Measurements from ENCODE around the gene TANC2.
"Not testable (repeated sequence)": the region's sequence is repeated elsewhere in the genome, so short reads cannot be mapped to it uniquely, and the experiment has no call there.

The TANC2 gene

GRCh38 chr17:62963296-62963695 is 2.7 kb upstream of the TANC2 start:
- in situ Hi-C loops (cut with MboI; ENCODE audit: low sequenced_read_pairs): loop anchor here (25.0 kb wide), 1 partner anchor 251 kb away; no protein-coding TSS in a partner anchor

GRCh38 chr17:62964506-62964905 is 1.5 kb upstream of the TANC2 start:
- in situ Hi-C loops (cut with MboI; ENCODE audit: low sequenced_read_pairs): loop anchor here (25.0 kb wide), 1 partner anchor 252 kb away; no protein-coding TSS in a partner anchor

- in situ Hi-C loops (cut with MboI; ENCODE audit: low sequenced_read_pairs): loop anchor here (25.0 kb wide), 1 partner anchor 253 kb away; no protein-coding TSS in a partner anchor
Measured at GRCh38 chr17:62965174-62965685, 805 bp upstream of the TANC2 start.

- in situ Hi-C loops (cut with MboI; ENCODE audit: low sequenced_read_pairs): loop anchor here (25.0 kb wide), 1 partner anchor 254 kb away; no protein-coding TSS in a partner anchor
Measured at GRCh38 chr17:62966426-62967204, 580 bp downstream of the TANC2 start.

- in situ Hi-C loops (cut with MboI; ENCODE audit: low sequenced_read_pairs): loop anchor here (25.0 kb wide), 1 partner anchor 255 kb away; no protein-coding TSS in a partner anchor
Measured at GRCh38 chr17:62967205-62967529, 1.1 kb downstream of the TANC2 start.

- in situ Hi-C loops (cut with MboI; ENCODE audit: low sequenced_read_pairs): loop anchor here (25.0 kb wide), 1 partner anchor 256 kb away; no protein-coding TSS in a partner anchor
Measured at GRCh38 chr17:62968445-62968923, 2.4 kb downstream of the TANC2 start.

- in situ Hi-C loops (cut with MboI; ENCODE audit: low sequenced_read_pairs): loop anchor here (25.0 kb wide), 1 partner anchor 258 kb away; no protein-coding TSS in a partner anchor
Measured at GRCh38 chr17:62970610-62971009, 4.6 kb downstream of the TANC2 start.

GRCh38 chr17:62971853-62972252 is 5.8 kb downstream of the TANC2 start:
- in situ Hi-C loops (cut with MboI; ENCODE audit: low sequenced_read_pairs): loop anchor here (25.0 kb wide), 1 partner anchor 260 kb away; no protein-coding TSS in a partner anchor

GRCh38 chr17:62974788-62975187 is 8.8 kb downstream of the TANC2 start:
- in situ Hi-C loops (cut with MboI; ENCODE audit: low sequenced_read_pairs): loop anchor here (25.0 kb wide), 1 partner anchor 262 kb away; no protein-coding TSS in a partner anchor

GRCh38 chr17:62975206-62975605 is 9.2 kb downstream of the TANC2 start:
- in situ Hi-C loops (cut with MboI; ENCODE audit: low sequenced_read_pairs): no loop called here

- in situ Hi-C loops (cut with MboI; ENCODE audit: low sequenced_read_pairs): not testable (repeated sequence)
Measured at GRCh38 chr17:62976643-62977231, 10.7 kb downstream of the TANC2 start.

- in situ Hi-C loops (cut with MboI; ENCODE audit: low sequenced_read_pairs): no loop called here
Measured at GRCh38 chr17:62980842-62981241, 14.8 kb downstream of the TANC2 start.

- in situ Hi-C loops (cut with MboI; ENCODE audit: low sequenced_read_pairs): no loop called here
Measured at GRCh38 chr17:62981933-62982332, 15.9 kb downstream of the TANC2 start.

GRCh38 chr17:62984801-62985200 is 18.8 kb downstream of the TANC2 start:
- in situ Hi-C loops (cut with MboI; ENCODE audit: low sequenced_read_pairs): no loop called here

GRCh38 chr17:62986549-62986948 is 20.5 kb downstream of the TANC2 start:
- in situ Hi-C loops (cut with MboI; ENCODE audit: low sequenced_read_pairs): no loop called here

GRCh38 chr17:62987136-62987535 is 21.1 kb downstream of the TANC2 start:
- in situ Hi-C loops (cut with MboI; ENCODE audit: low sequenced_read_pairs): no loop called here

GRCh38 chr17:62989501-62989900 is 23.5 kb downstream of the TANC2 start:
- in situ Hi-C loops (cut with MboI; ENCODE audit: low sequenced_read_pairs): no loop called here

- in situ Hi-C loops (cut with MboI; ENCODE audit: low sequenced_read_pairs): no loop called here
Measured at GRCh38 chr17:62994931-62995330, 28.9 kb downstream of the TANC2 start.

GRCh38 chr17:62995377-62995885 is 29.4 kb downstream of the TANC2 start:
- in situ Hi-C loops (cut with MboI; ENCODE audit: low sequenced_read_pairs): no loop called here

- in situ Hi-C loops (cut with MboI; ENCODE audit: low sequenced_read_pairs): no loop called here
Measured at GRCh38 chr17:62996221-62996620, 30.2 kb downstream of the TANC2 start.

GRCh38 chr17:62998166-62998565 is 32.1 kb downstream of the TANC2 start:
- in situ Hi-C loops (cut with MboI; ENCODE audit: low sequenced_read_pairs): no loop called here
